GM12878 (cell line): ENCODE results near the gene SLC39A1. TPM values are rescaled to one million over a fixed set of nuclear protein-coding genes. Genes with fewer than 3 reads are reported as not detected.

Experiments used
- ATAC-seq: fragments of 200-7000 bp; cut with Tn5 transposase; 3 replicates; pipeline ENCODE4 v1.9.1; 2020; ENCODE audit warnings: mild to moderate bottlenecking, moderate library complexity
- BruUV-seq: library from RNA; stranded (reverse); fragments of 400-500 nt; replicated peaks from 2 replicates; lab custom pipeline; 2021; lab: Mats Ljungman, UMichigan
- CTCF ChIA-PET: fragments of 300-600 bp; sonication (Branson Sonifier 250); formaldehyde crosslinking; extraction: SDS; loops from one replicate; lab custom pipeline; 2021; ENCODE audit warnings: inconsistent platforms; lab: Yijun Ruan, JAX
- POLR2A ChIA-PET: fragments of 350-600 bp; formaldehyde crosslinking; extraction: SDS; loops from one replicate; lab custom pipeline; 2021; ENCODE audit warnings: inconsistent platforms; lab: Charles Lee
- RAD21 ChIA-PET: fragments of 300-600 bp; sonication (Branson Sonifier 250); formaldehyde crosslinking; loops from one replicate; lab custom pipeline; 2023; ENCODE audit warnings: antibody characterized with exemption; ENCODE audit not compliant: unreplicated experiment; lab: Charles Lee
- SMC1A ChIA-PET: fragments of 300-600 bp; sonication (Branson Sonifier 250); formaldehyde crosslinking; loops from one replicate; lab custom pipeline; 2023; ENCODE audit not compliant: unreplicated experiment, uncharacterized antibody; lab: Charles Lee
- DNase-seq: peaks from one replicate; pipeline ENCODE4 v3.0.0-alpha.2; 2011; ENCODE audit warnings: low read depth, low spot score
- FAIRE-seq: peaks from 3 replicates; lab custom pipeline; 2011; peaks lifted over from hg19 to GRCh38; lab: Jason Lieb, UNC
- H2AFZ ChIP-seq: 2 replicates; pipeline ENCODE4 v1.6.0; 2011; ENCODE audit warnings: low read depth, low read length, control low read depth; ENCODE audit not compliant: control insufficient read depth
- H3K27ac ChIP-seq: 2 replicates; pipeline ENCODE4 v1.5.1; 2011; ENCODE audit warnings: control low read depth; ENCODE audit not compliant: control insufficient read depth, insufficient read depth
- H3K27me3 ChIP-seq, 2 experiments: replicated peaks in 1 of 2; 2 replicates each; pipeline versions ENCODE4 v1.6.0 to v1.6.1; 2011; ENCODE audit warnings: low read length in 1 of 2; ENCODE audit not compliant: control insufficient read depth in 2 of 2, insufficient read depth in 2 of 2
- H3K36me3 ChIP-seq, 2 experiments: 2 replicates each; pipeline ENCODE4 v1.5.1; 2011; ENCODE audit warnings: low read length in 1 of 2; ENCODE audit not compliant: control insufficient read depth in 2 of 2, insufficient read depth in 2 of 2
- H3K4me1 ChIP-seq: 2 replicates; pipeline ENCODE4 v1.6.1; 2011; ENCODE audit warnings: mild to moderate bottlenecking, low read length, moderate library complexity, mixed read lengths; ENCODE audit not compliant: control insufficient read depth, insufficient read depth
- H3K4me2 ChIP-seq: 2 replicates; pipeline ENCODE4 v1.6.0; 2011; ENCODE audit warnings: control low read depth; ENCODE audit not compliant: control insufficient read depth, insufficient read depth
- H3K4me3 ChIP-seq: fragments of 200-600 bp; sonication (generic); 2 replicates; pipeline ENCODE4 v1.5.1; 2016
- H3K79me2 ChIP-seq: 2 replicates; pipeline ENCODE4 v1.6.0; 2011; ENCODE audit warnings: low read length; ENCODE audit not compliant: control insufficient read depth, insufficient read depth
- H3K9ac ChIP-seq: 2 replicates; pipeline ENCODE4 v1.8.0; 2011; ENCODE audit warnings: low read length, control low read depth, mixed read lengths; ENCODE audit not compliant: control insufficient read depth, insufficient read depth
- H3K9me3 ChIP-seq: replicated peaks from 3 replicates; pipeline ENCODE4 v1.5.1; 2011; ENCODE audit warnings: mild to moderate bottlenecking, low read length; ENCODE audit not compliant: control insufficient read depth, insufficient read depth
- H4K20me1 ChIP-seq: 2 replicates; pipeline ENCODE4 v1.6.0; 2011; ENCODE audit not compliant: control insufficient read depth, insufficient read depth
- E4F1 ChIP-seq: fragments of 450-650 bp; IDR thresholded peaks from 2 replicates; pipeline ENCODE4 v1.6.1; 2018; ENCODE audit warnings: borderline replicate concordance, mild to moderate bottlenecking; ENCODE audit not compliant: partially characterized antibody
- HDGF ChIP-seq: fragments of 450-650 bp; IDR thresholded peaks from 2 replicates; pipeline ENCODE4 v1.6.1; 2016; ENCODE audit warnings: antibody characterized with exemption
- KLF5 ChIP-seq: fragments of 450-650 bp; IDR thresholded peaks from 2 replicates; pipeline ENCODE4 v1.6.1; 2014; ENCODE audit warnings: mild to moderate bottlenecking; ENCODE audit not compliant: partially characterized antibody
- MEF2A ChIP-seq: IDR thresholded peaks from 2 replicates; pipeline ENCODE4 v1.6.1; 2011; ENCODE audit warnings: low read depth, mild to moderate bottlenecking, low read length, moderate library complexity; ENCODE audit not compliant: insufficient read depth
- PML ChIP-seq: IDR thresholded peaks from 2 replicates; pipeline ENCODE4 v1.6.1; 2012; ENCODE audit warnings: low read length, inconsistent platforms
- RELA ChIP-seq: fragments of 450-650 bp; IDR thresholded peaks from 2 replicates; pipeline ENCODE4 v1.8.0; 2014; ENCODE audit warnings: borderline replicate concordance; ENCODE audit not compliant: partially characterized antibody
- SKIL ChIP-seq: fragments of 450-650 bp; IDR thresholded peaks from 2 replicates; pipeline ENCODE4 v1.6.1; 2017; ENCODE audit warnings: mild to moderate bottlenecking, low read depth, inconsistent platforms; ENCODE audit not compliant: poor library complexity, severe bottlenecking
- SUPT20H ChIP-seq: IDR thresholded peaks from 2 replicates; pipeline ENCODE4 v1.6.1; 2011; ENCODE audit warnings: low read depth, mild to moderate bottlenecking, low read length, moderate library complexity, borderline replicate concordance; ENCODE audit not compliant: control insufficient read depth
- SUZ12 ChIP-seq: fragments of 200-600 bp; sonication (generic); IDR thresholded peaks from one replicate; pipeline ENCODE4 v1.6.1; 2018; ENCODE audit warnings: antibody characterized with exemption, mild to moderate bottlenecking; ENCODE audit not compliant: unreplicated experiment
- ZNF207 ChIP-seq: fragments of 450-650 bp; IDR thresholded peaks from 2 replicates; pipeline ENCODE4 v1.6.1; 2014; ENCODE audit warnings: antibody characterized with exemption, mild to moderate bottlenecking, borderline replicate concordance
- ZNF274 ChIP-seq: IDR thresholded peaks from one replicate; pipeline ENCODE4 v1.8.0; 2011; ENCODE audit not compliant: insufficient read length, insufficient read depth
- ZNF687 ChIP-seq: fragments of 450-650 bp; IDR thresholded peaks from 2 replicates; pipeline ENCODE4 v1.6.1; 2017; ENCODE audit warnings: mild to moderate bottlenecking, moderate library complexity
- WGBS: methylation state at CpG from one replicate; pipeline ENCODE4 v1.1.6; 2016; ENCODE audit warnings: low lambda C conversion rate; ENCODE audit not compliant: insufficient replicate concordance, insufficient coverage; ENCODE audit errors: missing lambda C conversion rate; 5-methylcytosine and 5-hydroxymethylcytosine counted together
- in situ Hi-C: fragments of 300-500 bp; cut with MboI; formaldehyde crosslinking; loops from 9 replicates; pipeline ENCODE4 v1.14.3; 2018; ENCODE audit warnings: mixed read lengths
- intact Hi-C: fragments of 100-400 bp; cut with micrococcal nuclease; formaldehyde crosslinking; loops from one replicate; pipeline ENCODE4 v1.14.2; 2022; ENCODE audit not compliant: unreplicated experiment
- polyA plus RNA-seq, 11 experiments: library from polyadenylated mRNA; depleted of rRNA in 4 of 11; unstranded in 6 of 11; stranded (reverse) in 5 of 11; fragments of >200 nt; fragmentation: Nextera tagmentation in 4 of 11; fragmentation: Illumina TruSeq in 1 of 11; extraction: Ambion mirVana in 4 of 11; extraction: Trizol in 1 of 11; gene quantifications; 1 replicate in 1 of 11; 2 replicates in 10 of 11; pipeline versions ENCODE4 v1.2.1 to v1.2.3, GENCODE V29; 2011 to 2016; ENCODE audit warnings: inconsistent platforms in 2 of 11, missing spikeins in 2 of 11, low read depth in 1 of 11
- total RNA-seq, 4 experiments: library from RNA; depleted of rRNA in 3 of 4; stranded (reverse); fragments of >200 nt in 3 of 4; fragmentation: Illumina TruSeq in 1 of 4; extraction: Trizol in 1 of 4; gene quantifications; 2 replicates each; pipeline versions ENCODE4 v1.2.1 to v1.2.3, GENCODE V29; 2013 to 2021

Gene SLC39A1
- total and polyA plus RNA-seq, 10 of the 15 experiments (the other 5 are each of a cell fraction or from before 2014, with no cell fraction given), result 8.8 to 98.6 (median 72.4) TPM

- no peaks in the 10 kb centered on the region for H3K9me3 ChIP-seq
- 100% methylated on average over 10 of the region's 10 CpGs for WGBS
- RAD21 ChIA-PET, result no interaction called here
- POLR2A ChIA-PET, result interaction anchor here (1.0 kb wide), 1 partner anchor 41 kb away, joined by 3 read pairs; the partner anchor contains the start of gene JTB
- ATAC-seq (no peak), DNase-seq (no peak), FAIRE-seq (no peak)
- H3K79me2 ChIP-seq, result no peaks in the 10 kb centered on the region
- H4K20me1 ChIP-seq, result no peaks in the 10 kb centered on the region
- H3K4me1 ChIP-seq, result no peaks in the 10 kb centered on the region
- H3K36me3 ChIP-seq, result peaks cover 20 to 22% of the 10 kb centered on the region in 2 experiments; a peak in 3 of 4 replicates
- intact Hi-C loops (no loop called here), in situ Hi-C loops (no loop called here)
- BruUV-seq, result no TSS peak
- no peak overlapping the region for H3K27ac ChIP-seq
- TF ChIP-seq ZNF687, result no peak
- TF ChIP-seq SKIL, result no peak
- no peak for TF ChIP-seq SUZ12
- TF ChIP-seq ZNF207, result no peak
- no peak for TF ChIP-seq KLF5
- TF ChIP-seq E4F1, result no peak
- no peak for TF ChIP-seq ZNF274
- TF ChIP-seq PML, result no peak
- TF ChIP-seq RELA, result no peak
- no peak for TF ChIP-seq MEF2A
- TF ChIP-seq HDGF, result no peak
- no peak for TF ChIP-seq SUPT20H
- SMC1A ChIA-PET, result no interaction called here
- CTCF ChIA-PET, result no interaction called here
- no peak overlapping the region for H2AFZ ChIP-seq
- H3K4me3 ChIP-seq, result no peak overlapping the region
- H3K9ac ChIP-seq, result no peak overlapping the region
- no peaks in the 10 kb centered on the region for H3K27me3 ChIP-seq
- H3K4me2 ChIP-seq, result no peak overlapping the region
Measured at GRCh38 chr1:153937331-153937730, 26.0 kb downstream of the SLC39A1 start.
